Measurements from ENCODE around the gene KHNYN.

KHNYN gene

GRCh38 chr14:24425704-24426103 lies 4.0 kb upstream of the KHNYN start:
- DNase-seq: peak in 2 of 4 experiments; percentile 48 to 55

GRCh38 chr14:24426150-24426911 lies 3.4 kb upstream of the KHNYN start:
- DNase-seq: no peak

GRCh38 chr14:24426912-24427536 lies 2.7 kb upstream of the KHNYN start:
- DNase-seq: no peak

GRCh38 chr14:24427537-24428508 lies 1.9 kb upstream of the KHNYN start:
- DNase-seq: no peak

- DNase-seq: no peak
Measured at GRCh38 chr14:24428628-24429394, 943 bp upstream of the KHNYN start.

GRCh38 chr14:24430143-24430681 lies 458 bp downstream of the KHNYN start:
- peak; percentile 71 to 90 (median 88) for DNase-seq

GRCh38 chr14:24430682-24431568 lies 1.2 kb downstream of the KHNYN start:
- DNase-seq: peak; percentile 39 to 66 (median 61)

- DNase-seq: peak; percentile 94 to 97 (median 96)
Measured at GRCh38 chr14:24431569-24432258, 2.0 kb downstream of the KHNYN start.

- DNase-seq: no peak
Measured at GRCh38 chr14:24432259-24433131, 2.7 kb downstream of the KHNYN start.

- DNase-seq: no peak
Measured at GRCh38 chr14:24434036-24434435, 4.3 kb downstream of the KHNYN start.

- DNase-seq: no peak
Measured at GRCh38 chr14:24434676-24435075, 4.9 kb downstream of the KHNYN start.

- DNase-seq: no peak
Measured at GRCh38 chr14:24435192-24435810, 5.5 kb downstream of the KHNYN start.

- no peak for DNase-seq
Measured at GRCh38 chr14:24435998-24436354, 6.2 kb downstream of the KHNYN start.

- DNase-seq: peak; percentile 69 to 83 (median 78)
Measured at GRCh38 chr14:24436355-24437019, 6.7 kb downstream of the KHNYN start.

GRCh38 chr14:24437020-24437735 lies 7.4 kb downstream of the KHNYN start:
- DNase-seq: no peak

GRCh38 chr14:24437736-24438067 lies 7.9 kb downstream of the KHNYN start:
- DNase-seq: no peak

- DNase-seq: peak; percentile 34 to 76 (median 62)
Measured at GRCh38 chr14:24438223-24439097, 8.7 kb downstream of the KHNYN start.

Measured in suppressor macrophage (primary cell).